UCSD-AML1 (cell line): ENCODE results near the gene UBE2J2.

Source experiments
- DNase-seq: peaks from one replicate; lab custom pipeline; 2025; ENCODE audit not compliant: unreplicated experiment; lab: John Stamatoyannopoulos, UW

UBE2J2 gene

GRCh38 chr1:1241588-1242219 lies 31.9 kb downstream of the UBE2J2 start:
- no peak for DNase-seq

DNA sequence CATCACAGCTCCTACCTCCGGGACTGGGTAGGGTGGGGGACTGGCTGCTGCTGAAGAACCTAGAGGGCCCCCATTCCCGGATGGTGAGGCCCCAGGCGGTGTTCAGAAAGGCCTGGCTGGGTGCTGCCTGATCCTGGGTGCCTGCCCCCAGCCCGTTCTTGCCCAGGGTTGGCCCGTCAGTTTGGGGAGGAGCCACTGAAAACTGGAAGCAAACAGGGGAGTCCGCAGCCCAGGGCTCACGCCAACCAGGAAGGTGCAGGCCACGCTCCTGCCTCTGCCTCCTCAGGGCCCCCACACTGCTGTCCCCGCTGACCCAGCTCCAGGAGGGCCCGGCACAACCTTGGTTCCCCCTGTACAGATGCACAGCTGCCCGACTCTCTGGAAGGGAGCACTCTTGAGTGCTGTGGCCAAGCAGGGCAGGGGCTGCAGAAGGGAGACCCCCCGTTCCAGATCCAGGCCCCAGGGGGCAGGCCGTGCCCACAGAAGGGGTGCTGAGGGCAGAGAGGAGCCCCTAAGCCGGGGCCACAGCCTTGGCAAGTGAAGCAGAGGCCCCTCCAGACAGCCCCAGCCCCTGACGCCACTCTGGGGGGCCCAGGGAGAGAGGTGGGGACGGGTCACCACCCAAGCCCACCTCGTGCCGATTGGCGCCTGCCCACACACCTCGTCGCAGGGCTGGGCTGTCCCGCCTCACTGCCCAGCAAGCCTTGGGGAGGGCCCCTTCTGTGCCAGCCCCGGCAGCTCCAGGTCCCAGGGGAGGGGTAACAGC lies 32.6 kb downstream of the UBE2J2 start:
- no peak for DNase-seq

DNA sequence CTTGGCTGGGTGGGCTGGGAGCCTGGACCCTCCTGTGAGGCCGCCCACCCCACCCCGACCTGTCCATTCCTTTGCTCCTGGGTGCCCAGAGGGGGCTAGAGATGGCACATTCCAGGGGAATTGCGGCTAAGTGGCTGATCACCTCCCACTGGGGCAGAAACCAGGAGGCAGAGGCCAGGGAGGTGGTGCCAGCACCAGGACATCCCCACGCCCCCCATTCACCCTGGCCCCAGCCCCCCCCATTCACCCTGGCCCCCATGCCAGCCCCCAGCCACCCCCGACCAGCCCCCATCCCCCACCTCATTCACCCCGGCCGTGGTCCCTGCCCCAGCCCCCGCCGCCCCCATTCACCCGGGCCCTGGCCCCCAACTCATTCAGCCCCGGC lies 33.3 kb downstream of the UBE2J2 start:
- no peak for DNase-seq

DNA sequence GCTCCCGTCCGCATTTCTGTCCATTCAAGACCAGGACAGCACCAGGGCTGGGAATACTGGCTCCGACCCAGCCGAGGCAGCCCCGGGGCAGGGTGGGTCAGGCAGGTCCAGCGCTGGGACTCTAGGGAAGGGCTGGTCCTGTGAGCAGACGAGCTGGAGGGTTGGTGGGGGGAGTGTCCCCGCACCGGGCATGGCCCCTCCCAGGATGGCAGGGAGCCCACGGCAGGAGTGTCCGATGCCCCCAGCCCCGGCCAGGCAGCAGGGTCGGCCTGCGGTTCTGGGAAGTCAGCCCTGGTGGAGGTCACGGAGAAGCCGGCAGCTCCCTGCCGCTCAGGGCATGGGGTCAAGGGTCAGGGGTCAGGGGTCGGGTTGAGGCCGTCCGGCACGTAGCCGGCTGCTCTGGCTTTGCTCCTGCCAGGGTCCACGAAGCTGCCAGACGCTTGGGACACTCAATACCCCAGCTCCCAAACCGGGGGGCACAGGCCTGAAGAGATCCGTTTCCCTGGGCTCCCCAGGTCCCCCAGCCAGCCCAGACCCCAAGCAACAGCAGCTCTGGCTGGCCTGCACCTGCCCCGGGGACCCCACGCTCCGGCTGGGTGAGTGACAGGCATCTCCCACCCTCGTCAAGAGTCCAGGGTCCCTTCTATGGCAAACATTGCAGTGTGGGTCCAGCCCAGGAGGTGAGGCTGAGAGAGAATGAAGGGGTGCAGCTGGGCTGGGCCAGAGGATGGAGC lies 33.9 kb downstream of the UBE2J2 start:
- DNase-seq, result no peak

- no peak for DNase-seq
Observed at GRCh38 chr1:1239227-1239613, 34.4 kb downstream of the UBE2J2 start.

DNA sequence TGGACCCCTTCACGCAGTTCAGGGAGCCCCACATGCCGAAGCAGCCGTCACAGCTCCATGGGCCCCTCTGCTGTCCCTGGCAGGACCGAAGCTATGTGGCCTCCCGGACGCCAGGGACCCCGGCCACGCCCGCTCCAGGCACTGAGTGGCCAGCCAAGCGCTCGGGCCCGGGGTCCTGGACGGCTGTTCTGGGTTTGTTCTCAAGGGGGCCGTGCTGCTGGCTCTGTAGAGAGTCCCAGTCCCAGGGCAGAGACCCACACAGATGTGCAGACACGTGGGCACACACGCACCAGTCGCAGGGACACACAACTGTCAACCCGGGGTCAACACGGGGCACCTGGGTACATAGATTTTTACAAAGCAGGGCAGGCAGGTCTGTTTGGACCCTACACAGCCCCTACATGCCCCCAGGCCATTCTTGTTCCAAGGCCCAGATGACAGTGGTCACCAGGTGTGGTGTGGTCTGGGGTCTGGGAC lies 34.9 kb downstream of the UBE2J2 start:
- DNase-seq, result no peak

DNA sequence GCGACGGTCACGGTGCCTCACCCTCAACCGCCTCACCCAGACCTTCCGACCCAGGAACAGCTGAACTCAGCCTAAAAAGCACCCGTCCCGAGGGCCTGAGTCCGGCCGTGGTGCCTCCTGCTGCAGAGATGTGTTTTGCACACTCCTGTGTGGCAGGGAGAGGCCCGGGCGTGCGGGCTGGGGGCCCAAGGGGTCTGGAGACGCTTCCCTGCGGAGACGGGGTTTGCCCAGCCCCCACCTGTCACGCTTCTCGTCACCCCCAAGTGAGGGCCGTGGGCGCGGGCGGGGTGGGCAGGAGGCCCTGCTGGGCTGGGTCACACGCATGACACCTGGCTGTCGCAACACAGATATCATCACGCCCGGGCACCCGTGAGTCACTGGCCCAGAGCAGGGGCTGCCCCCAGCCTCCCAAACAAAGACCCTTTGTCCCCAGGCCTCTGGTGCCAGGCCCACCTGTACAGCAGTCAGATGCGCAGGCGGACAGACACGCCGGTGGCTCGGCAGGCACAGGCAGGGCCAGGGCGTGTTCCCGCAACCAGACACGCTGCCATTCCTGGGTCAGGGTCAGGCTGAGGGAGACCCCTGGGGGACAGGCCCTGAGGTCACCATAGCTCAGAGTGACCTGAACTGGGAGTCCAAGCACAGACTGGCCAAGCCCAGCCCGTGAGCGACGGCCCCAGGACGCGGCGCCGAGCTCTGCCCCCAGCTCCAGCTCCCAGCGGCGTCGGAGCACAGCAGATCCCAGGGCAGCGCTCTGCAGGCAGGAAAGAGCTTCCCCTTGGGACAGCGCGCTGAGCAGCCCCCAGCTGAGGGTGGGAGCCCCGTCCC lies 35.6 kb downstream of the UBE2J2 start:
- no peak for DNase-seq

- DNase-seq, result no peak
Observed at GRCh38 chr1:1236945-1237873, 36.4 kb downstream of the UBE2J2 start.

GRCh38 chr1:1236176-1236763 lies 37.4 kb downstream of the UBE2J2 start:
- DNase-seq, result no peak

- no peak for DNase-seq
Observed at GRCh38 chr1:1235016-1235744, 38.5 kb downstream of the UBE2J2 start.

- DNase-seq, result no peak
Observed at GRCh38 chr1:1234180-1234808, 39.4 kb downstream of the UBE2J2 start.

DNA sequence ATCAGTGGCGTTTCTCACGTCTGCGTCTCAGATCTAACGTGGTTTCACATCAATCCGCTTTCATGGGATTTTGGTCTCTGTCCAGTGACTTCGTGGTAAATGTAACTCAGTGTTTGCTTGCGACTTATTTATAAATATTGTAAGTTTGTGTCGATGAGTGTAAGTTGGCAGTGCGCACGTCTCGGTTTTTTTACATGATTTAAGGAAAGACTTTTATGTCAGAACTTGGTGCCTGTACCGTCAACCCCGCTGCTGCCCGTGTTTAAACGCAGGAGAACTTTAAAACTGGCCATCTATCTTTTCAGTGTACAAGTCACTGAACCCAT lies 40.1 kb downstream of the UBE2J2 start:
- no peak for DNase-seq

GRCh38 chr1:1232796-1233566 lies 40.7 kb downstream of the UBE2J2 start:
- DNase-seq, result no peak

DNA sequence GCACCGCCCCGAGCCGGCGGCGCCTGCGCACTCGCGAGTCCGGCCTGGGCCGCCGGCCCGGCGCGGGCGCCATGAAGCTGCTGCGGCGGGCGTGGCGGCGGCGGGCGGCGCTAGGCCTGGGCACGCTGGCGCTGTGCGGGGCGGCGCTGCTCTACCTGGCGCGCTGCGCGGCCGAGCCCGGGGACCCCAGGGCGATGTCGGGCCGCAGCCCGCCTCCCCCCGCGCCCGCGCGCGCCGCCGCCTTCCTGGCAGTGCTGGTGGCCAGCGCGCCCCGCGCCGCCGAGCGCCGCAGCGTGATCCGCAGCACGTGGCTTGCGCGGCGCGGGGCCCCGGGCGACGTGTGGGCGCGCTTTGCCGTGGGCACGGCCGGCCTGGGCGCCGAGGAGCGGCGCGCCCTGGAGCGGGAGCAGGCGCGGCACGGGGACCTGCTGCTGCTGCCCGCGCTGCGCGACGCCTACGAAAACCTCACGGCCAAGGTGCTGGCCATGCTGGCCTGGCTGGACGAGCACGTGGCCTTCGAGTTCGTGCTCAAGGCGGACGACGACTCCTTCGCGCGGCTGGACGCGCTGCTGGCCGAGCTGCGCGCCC lies 41.4 kb downstream of the UBE2J2 start, which contains the start of gene B3GALT6:
Gene B3GALT6, plus strand, starts transcription at position 30 of the 588 bp plus-strand sequence. Its CDS starts 42 bp downstream, at position 72.
- no peak for DNase-seq

DNA sequence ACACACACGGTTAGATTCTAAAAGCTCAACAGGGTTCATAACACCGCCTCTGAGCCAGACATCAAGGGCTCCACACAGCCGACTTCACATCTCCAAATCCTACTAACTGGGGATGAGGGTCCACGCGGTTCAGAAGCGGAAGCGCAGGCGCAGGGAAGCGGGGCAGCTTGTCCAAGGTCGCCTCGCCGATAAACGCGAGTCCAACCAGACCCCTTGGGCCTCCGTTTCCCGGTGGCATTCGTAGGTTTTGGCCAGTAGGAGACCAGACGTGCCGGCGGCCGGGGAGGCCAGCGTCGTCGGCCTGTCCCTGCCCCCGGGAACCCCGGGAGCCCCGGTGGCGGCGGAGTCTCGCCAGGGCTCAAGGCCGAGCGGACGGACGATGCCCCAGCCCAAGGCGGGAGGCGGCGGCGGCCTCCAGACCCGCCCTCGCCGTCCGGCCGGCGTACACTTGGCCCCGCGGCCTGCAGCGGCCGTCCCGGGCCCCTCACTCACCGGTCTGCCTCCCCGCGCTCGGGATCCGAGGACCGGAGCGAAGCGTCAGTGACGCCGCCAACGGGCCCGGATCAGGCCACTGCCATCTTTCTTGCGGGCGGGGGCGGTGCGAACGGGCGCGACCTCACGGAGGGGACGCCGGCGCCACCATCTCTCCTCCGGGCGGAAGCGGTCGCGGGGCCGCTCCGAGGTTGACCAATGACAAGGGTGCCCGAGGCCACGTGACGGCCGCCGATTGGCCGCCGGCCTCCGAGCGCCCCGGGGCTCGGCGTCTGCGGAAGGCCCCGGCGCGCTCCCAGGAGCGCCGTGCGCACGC lies 42.0 kb downstream of the UBE2J2 start, which contains the start of gene SDF4:
Gene SDF4, minus strand, starts transcription at position 602 of the 808 bp plus-strand sequence. CDS start 3,229 bp downstream, outside the sequence.
- peak; percentile 98 for DNase-seq

DNA sequence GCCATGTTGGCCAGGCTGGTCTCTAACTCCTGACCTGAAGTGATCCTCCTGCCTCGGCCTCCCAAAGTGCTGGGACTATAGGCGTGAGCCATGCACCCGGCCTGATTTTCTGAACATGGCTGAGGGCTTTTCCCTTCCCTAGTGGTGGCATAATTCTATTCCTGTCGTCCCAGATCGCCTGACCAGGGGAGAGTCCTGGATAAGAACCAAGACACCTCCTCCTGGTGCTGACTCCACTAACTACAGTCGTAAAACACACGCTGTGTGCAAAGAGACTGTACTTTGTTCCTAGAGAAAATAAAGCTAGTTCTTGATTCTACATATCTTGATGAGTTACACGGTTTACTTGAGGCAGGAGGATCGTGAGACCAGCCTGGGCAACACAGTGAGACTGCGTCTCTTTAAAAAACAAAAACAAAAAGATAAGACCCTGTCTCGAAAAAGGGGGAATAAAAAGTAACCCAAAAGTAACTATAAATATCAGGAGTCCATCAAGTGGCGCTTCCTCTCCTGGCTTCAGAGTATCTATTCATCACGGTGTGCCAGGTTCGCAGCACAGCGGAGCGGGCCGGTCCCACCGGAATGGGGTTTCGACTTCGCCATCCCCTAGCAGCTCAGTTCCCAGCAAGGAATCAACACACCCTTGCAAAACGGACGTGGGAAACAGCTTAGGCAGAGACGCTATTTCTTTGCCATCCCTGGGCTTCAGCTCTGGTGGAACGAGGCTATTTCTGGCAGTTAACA lies 42.8 kb downstream of the UBE2J2 start:
- DNase-seq, result no peak
